Aorta (tissue), 5 donors: Measurements from ENCODE around the gene NT5C. TPM values are rescaled to one million over a fixed set of nuclear protein-coding genes. Genes with fewer than 3 reads are reported as not detected.
A peak's percentile ranks its signal among the peaks of the same experiment; 100 is the strongest.

ENCODE experiments used
- ATAC-seq: fragments of 200-7000 bp; cut with Tn5 transposase; one replicate; pipeline ENCODE4 v1.9.1; 2022; ENCODE audit warnings: moderate library complexity; ENCODE audit not compliant: low FRiP score
- DNase-seq, 2 donors: peaks; one replicate each; pipeline ENCODE4 v3.0.0-alpha.2; 2020
- H3K27ac ChIP-seq, 2 donors: one replicate each; pipeline ENCODE4 v1.5.1; 2013; ENCODE audit warnings: low read length in 2 of 2, mild to moderate bottlenecking in 2 of 2, moderate library complexity in 2 of 2, control low read depth in 1 of 2, inconsistent platforms in 1 of 2, low read depth in 1 of 2
- H3K27me3 ChIP-seq, 2 donors: one replicate each; pipeline ENCODE4 v1.6.1; 2013; ENCODE audit warnings: control low read depth in 1 of 2, low read length in 1 of 2, mild to moderate bottlenecking in 1 of 2, moderate library complexity in 1 of 2; ENCODE audit not compliant: insufficient read depth in 2 of 2, control insufficient read depth in 1 of 2
- H3K36me3 ChIP-seq, 2 donors: one replicate each; pipeline ENCODE4 v1.6.1; 2013; ENCODE audit warnings: control low read depth in 1 of 2, low read length in 1 of 2, mild to moderate bottlenecking in 1 of 2; ENCODE audit not compliant: insufficient read depth in 2 of 2, control insufficient read depth in 1 of 2
- H3K4me1 ChIP-seq, 2 donors: one replicate each; pipeline ENCODE4 v1.6.1; 2013; ENCODE audit warnings: low read length in 2 of 2, control low read depth in 1 of 2, mild to moderate bottlenecking in 1 of 2, moderate library complexity in 1 of 2; ENCODE audit not compliant: insufficient read depth in 2 of 2, control insufficient read depth in 1 of 2
- H3K4me3 ChIP-seq, 2 donors: one replicate each; pipeline ENCODE4 v1.5.1; 2013; ENCODE audit warnings: low read length in 2 of 2, control low read depth in 1 of 2, mild to moderate bottlenecking in 1 of 2
- H3K9me3 ChIP-seq: one replicate; pipeline ENCODE4 v1.6.1; 2013; ENCODE audit warnings: mild to moderate bottlenecking, low read length; ENCODE audit not compliant: control insufficient read depth
- WGBS, 2 donors: extraction: QIAGEN DNeasy Blood & Tissue Kit; methylation state at CpG; one replicate each; pipeline ENCODE4 v1.1.7; 2013; 5-methylcytosine and 5-hydroxymethylcytosine counted together
- intact Hi-C, 2 donors: fragments of 100-400 bp; cut with DNase I; formaldehyde crosslinking; loops; one replicate each; pipeline versions ENCODE4 v1.14.2 to v1.15.0; 2022
- polyA plus RNA-seq, 2 donors: library from polyadenylated mRNA; stranded (reverse); fragments of 200-250 nt; gene quantifications; one replicate each; pipeline ENCODE4 v1.2.3, GENCODE V29; 2013
- total RNA-seq, 2 donors: library from RNA; stranded (reverse); fragmentation: NEBNext Ultra II Directional; extraction: Animal tissue kit (Norgen Biotek cat#: 25700); gene quantifications; one replicate each; pipeline ENCODE4 v1.2.1, GENCODE V29; 2021
- donor health status: healthy with polysubstance abuse.
- donor health status: Bipolar disorder and iron deficiency.
- donor health status: DM: no; HTN: no; CAD: no.
- donor health status: DM: no; HTN: no; CAD: no.
- donor health status: DM: yes; HTN: yes; CAD: no.

NT5C gene
- total and polyA plus RNA-seq, 4 donors: 24.7 to 93.0 (median 29.1) TPM

DNA sequence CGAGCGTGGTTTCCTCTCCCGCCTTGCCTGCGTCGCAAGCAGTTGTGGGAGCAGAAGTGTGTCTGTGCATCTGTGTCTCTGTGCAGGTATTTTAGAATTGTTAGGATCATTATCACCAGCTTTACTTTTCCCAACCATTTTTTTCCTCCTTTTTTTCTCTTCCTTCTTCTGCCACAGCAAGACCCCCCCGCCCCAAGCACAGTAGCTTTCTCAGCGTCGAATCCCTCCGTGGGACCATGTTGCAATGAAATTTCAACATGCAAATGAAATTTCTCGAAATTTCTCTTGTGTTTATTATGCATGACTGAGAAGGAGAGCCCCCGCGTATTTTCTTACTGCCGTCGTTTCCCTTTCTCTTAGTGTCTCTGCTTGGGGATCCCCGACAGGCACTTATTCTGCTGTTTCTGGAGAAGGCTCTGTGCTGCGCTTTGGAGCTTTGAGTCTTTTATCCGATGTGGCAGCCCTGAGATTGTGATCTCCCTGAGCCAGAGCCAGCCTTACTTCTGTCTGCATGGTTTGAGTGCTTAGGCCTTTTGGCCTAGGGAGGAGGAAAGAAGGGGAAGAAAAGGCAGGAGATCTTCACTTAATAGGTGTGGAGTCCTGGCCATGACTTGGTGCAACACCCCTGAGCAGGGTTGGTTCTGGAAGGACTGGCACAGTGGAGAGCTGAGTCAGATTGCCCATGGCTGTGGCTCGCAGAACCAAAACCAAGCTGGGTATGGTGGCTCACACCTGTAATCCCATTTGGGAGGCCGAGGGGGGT is 16.8 kb downstream of the NT5C start:
- Histone ChIP-seq H3K36me3 (no peaks in the 10 kb centered on the region), H3K27ac (no peak overlapping the region), H3K27me3 (no peaks in the 10 kb centered on the region), H3K4me1 (no peaks in the 10 kb centered on the region), H3K9me3 (no peaks in the 10 kb centered on the region), H3K4me3 (peak overlapping the region in 1 of 2 donors; percentile 22)
- DNase-seq (no peak), ATAC-seq (no peak)
- WGBS, 2 donors: 32 to 35% methylated on average over 19 of the region's 19 CpGs
- intact Hi-C loops: loop anchor here (2.0 to 10.0 kb wide), 4 partner anchors 60 to 90 kb away; partner anchors contain the start of genes NUP85 (in 1 of the 2) and SUMO2 (in 1 of the 2)

DNA sequence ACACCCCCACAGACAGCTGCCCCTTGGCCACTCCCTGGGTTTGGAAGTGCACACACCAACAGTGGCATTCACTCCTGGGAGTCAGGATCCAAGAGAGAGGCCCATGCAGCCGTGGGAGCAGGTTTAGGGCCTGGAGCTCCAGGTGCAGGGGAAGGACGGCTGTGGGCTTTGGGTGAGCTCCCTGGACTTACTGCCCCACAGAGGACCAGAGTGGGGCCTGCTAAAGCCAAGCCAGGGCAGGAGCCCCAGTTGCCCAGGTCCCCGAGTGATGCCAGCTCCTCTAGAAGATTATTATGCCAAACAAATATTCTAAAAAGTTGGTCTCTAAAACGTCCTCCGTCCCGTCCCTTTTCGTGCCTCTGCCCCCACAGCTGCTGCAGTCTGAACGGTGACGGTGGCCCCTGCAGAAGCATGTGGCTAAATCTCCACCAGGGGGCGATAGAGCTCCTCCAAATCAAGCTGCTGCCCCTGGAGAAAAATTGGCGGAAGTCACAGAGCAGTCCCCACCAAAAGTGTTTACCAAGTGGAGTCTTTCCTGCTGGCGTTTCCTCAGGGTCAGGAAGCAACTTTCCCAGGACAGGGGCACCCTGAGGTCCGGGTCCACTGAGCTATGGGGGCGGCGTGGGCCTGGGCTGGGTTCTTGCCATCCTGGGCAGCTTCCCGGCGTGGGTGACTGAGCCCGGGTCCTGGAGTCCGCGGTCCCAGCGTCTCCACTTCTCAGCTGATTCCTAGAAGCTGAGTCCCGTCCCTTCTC is 17.6 kb downstream of the NT5C start:
- DNase-seq (peak; percentile 92 to 93), ATAC-seq (peak; percentile 91)
- intact Hi-C loops: loop anchor here (2.0 to 10.0 kb wide), 4 partner anchors 61 to 91 kb away; partner anchors contain the start of genes NUP85 (in 1 of the 2) and SUMO2 (in 1 of the 2)
- Histone ChIP-seq H3K9me3 (no peaks in the 10 kb centered on the region), H3K27ac (no peak overlapping the region), H3K36me3 (no peaks in the 10 kb centered on the region), H3K4me1 (no peaks in the 10 kb centered on the region), H3K4me3 (peak overlapping the region in 1 of 2 donors; percentile 22), H3K27me3 (no peaks in the 10 kb centered on the region)
- WGBS, 2 donors: 1% methylated on average over 22 of the region's 22 CpGs

DNA sequence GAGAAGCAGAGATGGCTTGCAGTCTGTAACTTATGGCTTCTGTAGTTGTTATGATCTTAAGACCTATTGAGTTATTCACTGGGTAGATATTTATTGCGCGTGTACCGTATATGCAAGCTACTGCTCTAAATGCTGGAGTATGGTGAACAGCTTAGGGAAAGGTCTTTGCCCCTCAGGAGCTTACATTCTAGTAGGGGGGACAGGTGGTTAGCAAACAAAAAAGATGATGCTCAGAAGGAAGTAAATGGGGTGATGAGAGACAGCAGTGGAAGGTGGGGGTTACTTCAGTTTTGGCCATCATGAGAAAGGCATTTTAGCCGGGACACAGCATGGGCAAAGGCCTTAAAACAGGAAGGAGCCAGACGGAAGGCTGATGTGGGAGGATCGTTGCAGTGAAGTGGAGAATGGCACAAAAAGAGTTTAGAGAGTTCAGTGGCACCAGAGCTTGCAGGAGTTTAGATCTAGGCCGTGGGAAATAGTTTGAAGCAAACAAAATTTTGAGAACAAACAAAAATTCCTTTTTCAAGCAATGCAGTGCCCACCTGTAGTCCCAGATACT is 19.7 kb downstream of the NT5C start:
- Histone ChIP-seq H3K4me1 (no peaks in the 10 kb centered on the region), H3K9me3 (no peaks in the 10 kb centered on the region), H3K4me3 (no peak overlapping the region), H3K36me3 (no peaks in the 10 kb centered on the region), H3K27ac (no peak overlapping the region), H3K27me3 (no peaks in the 10 kb centered on the region)
- WGBS, 2 donors: 91 to 92% methylated on average over 7 of the region's 7 CpGs
- intact Hi-C loops: loop anchor here (5.0 to 10.0 kb wide), 2 partner anchors 63 to 70 kb away; partner anchors contain the start of gene SUMO2 (in 1 of the 2)
- no peak for ATAC-seq
- no peak for DNase-seq

DNA sequence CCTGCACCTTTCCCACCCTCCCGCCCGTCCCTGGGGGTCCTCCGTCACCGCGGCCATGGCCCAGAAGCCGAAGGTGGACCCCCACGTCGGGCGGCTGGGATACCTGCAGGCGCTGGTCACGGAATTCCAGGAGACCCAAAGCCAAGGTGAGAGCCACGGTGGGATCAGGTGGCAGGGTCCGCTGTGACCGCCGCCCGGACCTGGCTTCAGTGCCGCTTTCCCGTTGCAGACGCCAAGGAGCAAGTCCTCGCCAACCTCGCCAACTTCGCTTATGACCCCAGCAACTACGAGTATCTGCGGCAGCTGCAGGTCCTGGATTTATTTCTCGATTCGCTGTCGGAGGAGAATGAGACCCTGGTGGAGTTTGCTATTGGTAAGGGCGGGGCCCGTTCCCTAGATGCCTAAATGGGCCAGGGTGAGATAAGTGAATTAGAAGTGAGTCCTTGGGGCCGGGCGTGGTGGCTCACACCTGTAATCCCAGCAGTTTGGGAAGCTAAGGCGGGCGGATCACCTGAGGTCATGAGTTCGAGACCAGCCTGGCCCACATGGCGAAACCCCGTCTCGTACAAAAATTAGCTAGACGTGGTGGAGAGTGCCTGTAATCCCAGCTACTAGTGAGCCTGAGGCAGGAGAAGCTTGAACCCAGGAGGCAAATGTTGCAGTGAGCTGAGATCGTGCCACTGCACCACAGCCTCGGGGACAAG is 21.2 kb downstream of the NT5C start:
- Histone ChIP-seq H3K9me3 (no peaks in the 10 kb centered on the region), H3K36me3 (no peaks in the 10 kb centered on the region), H3K27me3 (no peaks in the 10 kb centered on the region), H3K27ac (no peak overlapping the region), H3K4me3 (peak overlapping the region; percentile 57 to 90), H3K4me1 (no peaks in the 10 kb centered on the region)
- intact Hi-C loops: loop anchor here (5.0 to 10.0 kb wide), 2 partner anchors 64 to 72 kb away; partner anchors contain the start of gene SUMO2 (in 1 of the 2)
- ATAC-seq (no peak), DNase-seq (no peak)
- 21 to 23% methylated on average over 39 to 40 of the region's 40 CpGs for WGBS, 2 donors

DNA sequence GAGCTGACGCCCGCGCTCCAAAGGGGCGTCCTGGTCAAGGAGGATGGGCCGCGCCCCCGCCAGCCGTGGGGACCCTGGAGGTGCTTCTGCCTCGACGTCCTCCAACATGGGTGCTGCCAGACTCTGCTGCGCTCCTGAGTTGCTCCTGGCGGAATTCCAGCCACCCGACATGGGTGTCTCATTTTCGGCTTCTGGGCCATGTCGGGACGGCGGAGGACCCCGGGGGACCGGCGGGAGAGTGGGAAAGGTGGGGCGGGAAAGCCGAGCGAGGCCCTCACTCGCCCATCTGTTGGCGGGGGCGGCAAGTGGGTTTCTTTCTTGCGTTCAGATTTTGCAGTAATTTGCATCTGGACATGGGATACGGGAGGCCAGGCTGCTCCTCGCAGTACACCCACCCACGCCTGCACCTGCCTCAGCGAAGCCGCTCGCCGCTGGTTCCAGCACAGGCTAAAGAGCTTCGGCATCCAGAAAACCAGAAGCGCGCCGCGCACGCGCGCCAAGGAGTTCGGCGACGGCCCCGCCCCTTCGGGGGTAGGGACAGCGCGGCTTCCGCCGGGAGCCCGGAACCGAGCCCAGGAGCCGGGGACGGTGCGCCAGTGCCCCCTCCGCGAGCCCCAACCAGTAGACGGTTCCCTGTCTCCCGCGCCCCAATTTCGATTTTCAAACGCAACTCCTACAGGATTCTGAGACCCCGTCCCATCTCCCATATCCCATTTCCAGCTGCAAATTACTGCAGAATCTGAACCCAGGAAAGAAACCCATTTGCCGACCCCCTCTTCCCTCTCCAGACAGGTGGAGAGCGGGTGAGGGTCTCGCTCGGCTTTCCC is 21.9 kb downstream of the NT5C start, which contains the start of gene ARMC7:
ARMC7 (plus strand) TSS at position 563 of the 827 bp plus-strand sequence. CDS start 320 bp downstream, outside the sequence.
- Histone ChIP-seq H3K36me3 (no peaks in the 10 kb centered on the region), H3K9me3 (no peaks in the 10 kb centered on the region), H3K27ac (no peak within 1 kb of the TSS), H3K4me1 (no peaks in the 10 kb centered on the region), H3K4me3 (peak within 1 kb of the TSS; percentile 57 to 90), H3K27me3 (no peaks in the 10 kb centered on the region)
- 0% methylated on average over 68 of the region's 68 CpGs for WGBS, 2 donors
- intact Hi-C loops: loop anchor here (5.0 to 10.0 kb wide), 4 partner anchors 62 to 147 kb away; partner anchors contain the start of genes ATP5PD (in 1 of the 2), KCTD2 (in 1 of the 2) and SUMO2 (in 1 of the 2)
- ATAC-seq: peak; percentile 90
- DNase-seq: peak; percentile 94 to 96

DNA sequence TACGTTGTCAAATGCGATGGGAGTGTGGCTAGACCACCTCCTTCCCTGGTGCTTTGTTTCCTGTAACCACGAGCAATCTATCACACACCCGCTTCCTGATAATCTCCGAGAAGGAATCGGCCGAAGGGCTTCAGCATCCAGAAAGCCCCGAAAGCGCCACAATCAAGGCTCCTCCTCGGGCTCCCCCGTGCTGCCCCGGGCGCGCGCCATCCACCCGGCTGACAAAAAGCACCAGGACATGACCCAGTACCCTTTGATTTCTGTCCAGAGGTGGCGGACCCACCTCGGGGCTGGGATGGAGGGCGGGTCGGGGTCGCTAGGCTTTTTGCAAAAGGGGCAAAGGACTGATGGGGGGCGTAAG is 22.5 kb downstream of the NT5C start:
- peak overlapping the region in 1 of 2 donors; percentile 90 for H3K4me3 ChIP-seq
- ATAC-seq (no peak), DNase-seq (no peak)
- no peak overlapping the region for H3K27ac ChIP-seq
- no peaks in the 10 kb centered on the region for H3K9me3 ChIP-seq
- no peaks in the 10 kb centered on the region for H3K36me3 ChIP-seq
- no peaks in the 10 kb centered on the region for H3K27me3 ChIP-seq
- intact Hi-C loops: loop anchor here in 1 of 2 donors (5.0 kb wide), 2 partner anchors 62 to 147 kb away; partner anchors contain the start of genes ATP5PD and KCTD2
- WGBS, 2 donors: 19 to 24% methylated on average over 22 of the region's 22 CpGs
- no peaks in the 10 kb centered on the region for H3K4me1 ChIP-seq

DNA sequence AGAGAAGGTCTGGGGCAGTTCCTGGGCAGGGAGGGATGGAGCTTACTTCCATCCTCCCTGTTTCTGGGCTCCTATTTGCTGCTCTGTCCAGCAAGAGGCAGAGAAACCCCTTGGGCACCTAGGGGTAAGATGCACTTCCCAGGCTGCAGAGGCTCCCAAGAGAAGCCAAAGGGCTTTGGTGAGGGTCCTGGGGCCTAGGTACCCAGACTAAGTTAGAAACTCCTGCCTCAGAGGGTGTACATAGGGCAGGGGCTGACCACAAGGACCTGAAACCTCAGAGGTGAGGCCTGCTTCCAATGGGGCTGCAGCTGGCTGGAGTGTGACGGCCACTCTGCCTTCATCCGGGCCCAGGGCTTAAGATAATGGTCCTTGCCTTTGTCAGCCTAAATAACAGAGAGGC is 23.3 kb downstream of the NT5C start:
- H3K27me3 ChIP-seq: no peaks in the 10 kb centered on the region
- H3K4me1 ChIP-seq: no peaks in the 10 kb centered on the region
- DNase-seq (no peak), ATAC-seq (no peak)
- no peaks in the 10 kb centered on the region for H3K9me3 ChIP-seq
- 84 to 89% methylated on average over 2 of the region's 2 CpGs for WGBS, 2 donors
- H3K27ac ChIP-seq: no peak overlapping the region
- intact Hi-C loops: loop anchor here in 1 of 2 donors (5.0 kb wide), 2 partner anchors 61 to 146 kb away; partner anchors contain the start of genes ATP5PD and KCTD2
- H3K4me3 ChIP-seq: no peak overlapping the region
- H3K36me3 ChIP-seq: no peaks in the 10 kb centered on the region
